Sigmoid colon (tissue), 7 donors: ENCODE results near the gene ADARB2. TPM values are rescaled to one million over a fixed set of nuclear protein-coding genes. Genes with fewer than 3 reads are reported as not detected.
A peak's percentile ranks its signal among the peaks of the same experiment; 100 is the strongest.

Experiments used
- DNase-seq: peaks from one replicate; pipeline ENCODE4 v3.0.0-alpha.2; 2019
- H3K27ac ChIP-seq, 4 donors: fragments of 200-600 bp; sonication (generic); one replicate each; pipeline ENCODE4 v1.5.1; 2016 to 2019; ENCODE audit warnings: mild to moderate bottlenecking in 1 of 4
- H3K27me3 ChIP-seq, 3 donors: fragments of 200-600 bp; sonication (generic); one replicate each; pipeline ENCODE4 v1.5.1; 2019; ENCODE audit warnings: mild to moderate bottlenecking in 1 of 3
- H3K36me3 ChIP-seq, 4 donors: fragments of 200-600 bp; sonication (generic); one replicate each; pipeline ENCODE4 v1.5.1; 2016 to 2019
- H3K4me1 ChIP-seq, 4 donors: fragments of 200-600 bp; sonication (generic); one replicate each; pipeline ENCODE4 v1.5.1; 2017 to 2019
- H3K4me3 ChIP-seq, 4 donors: fragments of 200-600 bp; sonication (generic); one replicate each; pipeline ENCODE4 v1.5.1; 2017 to 2019; ENCODE audit warnings: mild to moderate bottlenecking in 2 of 4, moderate library complexity in 1 of 4
- H3K9me3 ChIP-seq, 4 donors: fragments of 200-600 bp in 3 of 4; sonication (generic) in 3 of 4; one replicate each; pipeline versions ENCODE4 v1.5.1 to v1.6.1; 2013 to 2019
- CTCF ChIP-seq, 4 experiments: fragments of 450-650 bp in 3 of 4; fragments of 200-600 bp in 1 of 4; IDR thresholded peaks; one replicate each; pipeline ENCODE4 v1.5.1; 2016 to 2019; ENCODE audit warnings: antibody characterized with exemption in 4 of 4, mild to moderate bottlenecking in 3 of 4, moderate library complexity in 2 of 4
- EP300 ChIP-seq, 4 donors: sonication (generic); formaldehyde crosslinking; IDR thresholded peaks; one replicate each; pipeline ENCODE4 v1.6.1; 2017; ENCODE audit warnings: antibody characterized with exemption in 4 of 4
- POLR2A ChIP-seq, 2 donors: fragments of 450-650 bp; IDR thresholded peaks; one replicate each; pipeline ENCODE4 v1.6.1; 2016; ENCODE audit warnings: antibody characterized with exemption in 2 of 2, mild to moderate bottlenecking in 2 of 2, moderate library complexity in 2 of 2
- POLR2AphosphoS5 ChIP-seq, 4 donors: sonication (generic); formaldehyde crosslinking; IDR thresholded peaks; one replicate each; pipeline ENCODE4 v1.6.1; 2017; ENCODE audit warnings: antibody characterized with exemption in 4 of 4
- WGBS, 2 donors: extraction: QIAGEN DNeasy Blood & Tissue Kit; methylation state at CpG; one replicate each; pipeline ENCODE4 v1.1.7; 2013; 5-methylcytosine and 5-hydroxymethylcytosine counted together
- intact Hi-C: fragments of 100-400 bp; cut with DNase I; formaldehyde crosslinking; loops from one replicate; pipeline ENCODE4 v1.15.1; 2023
- polyA plus RNA-seq, 3 donors: library from polyadenylated mRNA; stranded (reverse); fragments of 200-250 nt; gene quantifications; one replicate each; pipeline ENCODE4 v1.2.3, GENCODE V29; 2013
- total RNA-seq, 4 donors: library from RNA; depleted of rRNA; stranded (reverse); fragments of >200 nt; gene quantifications; one replicate each; pipeline ENCODE4 v1.1.0, GENCODE V29; 2016
- donor health status: healthy with polysubstance abuse.
- donor health status: Bipolar disorder and iron deficiency.
- donor health status: healthy.

Gene ADARB2
- total and polyA plus RNA-seq, 7 donors, result 0.60 to 5.9 (median 3.5) TPM; not detected in 1

- no peak overlapping the region for H3K4me3 ChIP-seq
- no peaks in the 10 kb centered on the region for H3K27me3 ChIP-seq
- no peaks in the 10 kb centered on the region for H3K4me1 ChIP-seq
- WGBS, 2 donors, result 73 to 79% methylated on average over 7 of the region's 7 CpGs
- DNase-seq, result no peak
- no peaks in the 10 kb centered on the region for H3K36me3 ChIP-seq
- intact Hi-C loops, result no loop called here
- TF ChIP-seq EP300 (IDR thresholded peaks at IDR 0.05) (no peak), POLR2A (IDR thresholded peaks at IDR 0.05) (no peak), CTCF (IDR thresholded peaks at IDR 0.05) (no peak), POLR2AphosphoS5 (IDR thresholded peaks at IDR 0.05) (no peak)
- H3K27ac ChIP-seq, result no peak overlapping the region
- H3K9me3 ChIP-seq, result no peaks in the 10 kb centered on the region
Observed at GRCh38 chr10:1191752-1192151, 545.6 kb downstream of the ADARB2 start.

- H3K36me3 ChIP-seq, result no peaks in the 10 kb centered on the region
- TF ChIP-seq POLR2A (IDR thresholded peaks at IDR 0.05), result no peak
- no peak for TF ChIP-seq EP300 (IDR thresholded peaks at IDR 0.05)
- no peak for TF ChIP-seq CTCF (IDR thresholded peaks at IDR 0.05)
- TF ChIP-seq POLR2AphosphoS5 (IDR thresholded peaks at IDR 0.05), result no peak
- no peak overlapping the region for H3K27ac ChIP-seq
- no peaks in the 10 kb centered on the region for H3K4me1 ChIP-seq
- intact Hi-C loops, result no loop called here
- no peaks in the 10 kb centered on the region for H3K9me3 ChIP-seq
- H3K27me3 ChIP-seq, result no peaks in the 10 kb centered on the region
- 93% methylated on average over 22 of the region's 22 CpGs for WGBS, 2 donors
- H3K4me3 ChIP-seq, result no peak overlapping the region
- peak; percentile 48 for DNase-seq
Observed at GRCh38 chr10:1190791-1191490, 546.4 kb downstream of the ADARB2 start.

- TF ChIP-seq POLR2A (IDR thresholded peaks at IDR 0.05) (no peak), CTCF (IDR thresholded peaks at IDR 0.05) (no peak), EP300 (IDR thresholded peaks at IDR 0.05) (no peak), POLR2AphosphoS5 (IDR thresholded peaks at IDR 0.05) (no peak)
- Histone ChIP-seq H3K4me3 (no peak overlapping the region), H3K27ac (no peak overlapping the region), H3K27me3 (no peaks in the 10 kb centered on the region), H3K36me3 (no peaks in the 10 kb centered on the region), H3K4me1 (no peaks in the 10 kb centered on the region), H3K9me3 (no peaks in the 10 kb centered on the region)
- no peak for DNase-seq
- WGBS, 2 donors, result 90 to 95% methylated on average over 12 of the region's 12 CpGs
- intact Hi-C loops, result no loop called here
Observed at GRCh38 chr10:1190052-1190395, 547.3 kb downstream of the ADARB2 start.

GRCh38 chr10:1189166-1190051 lies 547.9 kb downstream of the ADARB2 start:
- WGBS, 2 donors, result 89 to 94% methylated on average over 24 of the region's 26 CpGs
- Histone ChIP-seq H3K4me3 (no peak overlapping the region), H3K9me3 (no peaks in the 10 kb centered on the region), H3K27me3 (no peaks in the 10 kb centered on the region), H3K36me3 (no peaks in the 10 kb centered on the region), H3K4me1 (no peaks in the 10 kb centered on the region), H3K27ac (peak overlapping the region in 3 of 4 donors; percentile 10 to 62 (median 47))
- DNase-seq, result peak; percentile 25
- no peak for TF ChIP-seq POLR2AphosphoS5 (IDR thresholded peaks at IDR 0.05)
- TF ChIP-seq EP300 (IDR thresholded peaks at IDR 0.05), result no peak
- TF ChIP-seq POLR2A (IDR thresholded peaks at IDR 0.05), result no peak
- no peak for TF ChIP-seq CTCF (IDR thresholded peaks at IDR 0.05)
- intact Hi-C loops, result no loop called here
